GM19238 (cell line): ENCODE data around the gene SPAG16.
"Not testable (repeated sequence)": the region's sequence is repeated elsewhere in the genome, so short reads cannot be mapped to it uniquely, and the experiment has no call there.

Source experiments
- DNase-seq: peaks from one replicate; pipeline ENCODE4 v3.0.0; 2011; ENCODE audit warnings: low spot score; ENCODE audit not compliant: insufficient read length

Gene SPAG16

GRCh38 chr2:213545481-213545880 is 261.2 kb downstream of the SPAG16 start:
- no peak for DNase-seq

- no peak for DNase-seq
Observed at GRCh38 chr2:213545964-213546475, 261.8 kb downstream of the SPAG16 start.

GRCh38 chr2:213551526-213551925 is 267.3 kb downstream of the SPAG16 start:
- no peak for DNase-seq

DNA sequence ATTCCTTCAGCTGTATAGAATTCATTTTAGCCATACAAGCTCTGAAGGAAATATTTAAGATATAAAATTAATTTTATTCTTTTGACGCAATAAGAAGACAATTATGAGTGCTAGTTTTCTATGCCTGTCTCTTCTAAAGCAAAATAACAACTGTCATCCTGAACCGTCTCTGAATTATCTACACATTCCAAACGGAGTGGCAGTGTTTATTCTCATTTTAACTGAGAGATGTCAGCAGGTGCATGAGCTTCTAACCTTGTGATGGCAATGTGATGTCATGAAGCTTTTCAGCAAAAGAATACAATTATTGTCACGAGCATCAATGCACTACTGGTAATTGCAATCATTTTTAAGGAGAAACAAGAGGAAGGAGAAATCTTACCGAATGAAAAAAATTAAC is 274.8 kb downstream of the SPAG16 start:
- DNase-seq = no peak

DNA sequence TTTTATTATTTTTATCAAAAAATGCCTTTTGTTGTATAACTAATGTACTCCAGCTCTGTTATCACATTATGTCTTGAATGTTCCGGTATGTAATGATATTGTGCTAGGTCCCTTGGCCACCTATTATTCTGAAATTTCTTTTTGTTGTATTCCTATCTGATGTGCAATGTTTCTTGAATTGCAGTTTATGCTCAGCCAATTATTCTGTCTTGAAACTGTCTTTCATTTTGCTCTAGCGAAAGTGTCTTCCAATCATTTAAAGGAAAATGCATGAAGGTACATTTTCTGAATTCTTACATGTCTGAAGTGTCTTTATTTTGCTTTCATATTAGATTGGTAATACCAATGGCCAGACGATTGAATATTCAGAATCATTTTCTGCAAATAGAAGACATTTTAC is 277.5 kb downstream of the SPAG16 start:
- DNase-seq = no peak

DNA sequence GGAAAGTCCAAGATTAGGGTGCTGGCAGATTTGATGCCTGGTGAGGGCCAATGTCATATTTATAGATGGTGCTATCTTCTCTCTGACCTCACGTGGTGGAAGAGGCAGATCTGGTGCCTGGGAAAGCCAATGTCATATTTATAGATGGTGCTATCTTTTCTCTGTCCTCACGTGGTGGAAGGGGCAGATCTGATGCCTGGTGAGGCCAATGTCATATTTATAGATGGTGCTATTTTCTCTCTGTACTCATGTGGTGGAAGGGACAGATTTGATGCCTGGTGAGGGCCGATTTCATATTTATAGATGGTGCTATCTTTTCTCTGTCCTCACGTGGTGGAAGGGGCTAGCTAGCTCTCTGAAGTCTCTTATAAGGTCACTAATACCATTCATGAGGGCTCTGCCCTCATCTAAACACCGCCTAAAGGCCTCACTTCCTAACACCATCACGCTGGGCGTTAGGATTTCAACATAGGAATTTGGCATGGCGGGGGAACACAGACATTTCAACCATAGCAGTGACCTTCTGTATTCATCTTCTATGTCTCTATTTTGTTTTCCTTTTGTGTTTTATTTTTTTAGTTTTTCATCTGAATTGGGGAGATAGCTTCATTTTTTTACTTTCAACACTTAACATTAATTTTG is 278.4 kb downstream of the SPAG16 start:
- no peak for DNase-seq

- DNase-seq = no peak
Observed at GRCh38 chr2:213566846-213567245, 282.6 kb downstream of the SPAG16 start.

- DNase-seq = no peak
Observed at GRCh38 chr2:213609570-213610170, 325.4 kb downstream of the SPAG16 start.

- DNase-seq = no peak
Observed at GRCh38 chr2:213627054-213627710, 342.9 kb downstream of the SPAG16 start.

GRCh38 chr2:213627835-213628460 is 343.7 kb downstream of the SPAG16 start:
- DNase-seq = no peak

DNA sequence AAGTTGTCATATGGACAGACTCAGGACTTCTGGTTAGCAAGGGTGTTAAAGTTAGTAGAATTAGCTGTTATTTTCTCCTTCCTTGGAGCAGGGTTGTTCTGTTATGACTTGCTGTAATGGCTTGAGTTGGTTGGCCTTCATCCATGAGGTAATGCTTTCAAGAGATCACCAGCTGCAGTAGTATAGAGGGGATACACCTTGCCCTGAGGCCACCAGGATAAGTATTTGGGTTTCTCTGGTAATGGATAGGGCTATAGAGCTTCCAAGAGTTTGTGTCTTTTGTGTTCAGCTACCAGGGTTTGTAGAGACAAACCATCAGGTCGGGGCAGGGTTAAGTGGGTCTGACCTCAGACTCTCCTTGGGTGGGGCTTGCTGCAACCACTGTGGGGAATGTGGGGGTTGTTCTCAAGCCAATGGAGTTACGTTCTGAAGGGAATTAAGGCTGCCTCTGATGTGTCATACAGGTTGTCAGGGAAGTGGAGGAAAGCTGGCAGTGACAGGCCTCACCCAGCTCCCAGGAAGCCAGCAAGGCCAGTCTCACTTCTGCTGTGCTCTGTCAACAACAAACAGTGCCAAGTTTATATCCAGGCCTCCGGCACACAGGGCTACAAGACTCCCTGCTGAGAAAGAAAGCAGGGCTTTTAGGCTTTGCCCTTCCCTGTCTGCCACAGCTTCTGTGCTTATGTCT is 356.6 kb downstream of the SPAG16 start:
- no peak for DNase-seq

DNA sequence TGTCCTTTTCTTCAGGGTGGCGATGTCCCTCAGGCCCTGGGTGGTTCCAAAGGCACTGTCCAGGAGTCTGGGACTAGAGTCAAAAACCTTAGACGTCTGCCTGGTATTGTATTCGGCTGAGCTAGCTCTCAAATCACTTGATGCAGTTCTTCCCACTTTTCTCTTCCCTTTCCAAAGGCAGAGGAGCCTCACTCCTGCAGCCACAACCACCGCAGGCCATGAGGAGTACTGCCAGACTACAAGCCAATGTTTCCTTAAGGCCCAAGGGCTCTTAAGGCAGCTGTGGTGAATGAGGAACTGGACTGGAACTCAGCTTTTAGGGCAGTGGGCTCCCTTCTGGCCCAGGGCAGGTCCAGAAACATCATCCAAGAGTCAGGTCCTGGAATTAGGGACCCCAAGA is 360.7 kb downstream of the SPAG16 start:
- no peak for DNase-seq

DNA sequence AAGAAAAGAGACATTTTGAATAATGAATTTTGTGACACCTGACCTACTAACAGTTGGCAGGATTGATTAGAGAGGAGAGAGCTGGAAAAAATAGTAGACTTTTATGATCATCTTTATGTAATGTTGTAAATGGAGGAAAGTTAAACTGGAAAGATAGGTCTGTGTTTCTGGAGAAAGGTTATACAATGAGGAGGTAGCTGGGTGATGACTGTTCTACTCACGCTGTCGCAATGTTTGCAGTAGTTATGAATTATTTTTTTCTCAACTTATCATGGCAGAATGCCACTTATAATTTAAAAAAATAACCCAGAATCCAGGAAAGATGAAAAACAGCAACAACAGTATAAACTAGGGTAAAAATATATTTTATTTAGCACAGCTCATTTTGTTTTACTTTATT is 364.9 kb downstream of the SPAG16 start:
- no peak for DNase-seq

DNA sequence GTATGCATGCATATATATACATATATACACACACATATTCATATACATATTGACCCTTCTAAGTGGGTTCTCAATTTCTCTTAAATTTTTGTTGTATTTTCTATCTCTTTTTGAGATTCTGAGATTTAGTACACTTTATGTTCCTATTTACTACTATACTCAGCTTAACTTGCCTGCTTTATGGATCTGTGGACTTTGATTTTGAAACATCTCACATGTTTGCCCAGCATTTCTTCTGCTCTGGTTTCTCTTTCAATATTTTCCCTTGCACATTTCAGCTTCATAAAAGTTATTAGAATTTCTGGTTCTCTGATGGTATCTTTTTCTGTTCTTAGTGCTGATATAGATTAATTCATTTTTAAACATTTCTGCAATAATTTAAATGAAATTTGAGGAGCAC is 380.6 kb downstream of the SPAG16 start:
- no peak for DNase-seq

DNA sequence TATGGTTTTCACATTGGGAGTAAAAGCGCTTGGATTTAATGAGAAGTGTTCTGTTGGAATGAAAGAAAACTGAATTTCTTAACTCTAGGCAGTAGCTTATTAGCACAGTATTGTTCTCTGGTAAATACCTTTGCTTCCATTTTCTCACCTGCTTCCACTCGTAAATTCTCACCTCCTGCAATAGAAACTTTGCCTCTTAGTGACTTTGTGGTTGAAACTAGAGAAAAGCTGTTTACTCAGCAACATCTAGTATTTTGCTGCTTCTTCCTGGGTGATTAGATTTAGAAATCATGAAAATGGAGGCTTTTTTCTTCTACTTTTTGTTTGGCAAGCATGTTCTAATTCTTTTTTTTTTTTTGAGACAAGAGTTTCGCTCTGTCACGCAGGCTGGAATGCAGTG is 385.4 kb downstream of the SPAG16 start:
- DNase-seq = no peak

DNA sequence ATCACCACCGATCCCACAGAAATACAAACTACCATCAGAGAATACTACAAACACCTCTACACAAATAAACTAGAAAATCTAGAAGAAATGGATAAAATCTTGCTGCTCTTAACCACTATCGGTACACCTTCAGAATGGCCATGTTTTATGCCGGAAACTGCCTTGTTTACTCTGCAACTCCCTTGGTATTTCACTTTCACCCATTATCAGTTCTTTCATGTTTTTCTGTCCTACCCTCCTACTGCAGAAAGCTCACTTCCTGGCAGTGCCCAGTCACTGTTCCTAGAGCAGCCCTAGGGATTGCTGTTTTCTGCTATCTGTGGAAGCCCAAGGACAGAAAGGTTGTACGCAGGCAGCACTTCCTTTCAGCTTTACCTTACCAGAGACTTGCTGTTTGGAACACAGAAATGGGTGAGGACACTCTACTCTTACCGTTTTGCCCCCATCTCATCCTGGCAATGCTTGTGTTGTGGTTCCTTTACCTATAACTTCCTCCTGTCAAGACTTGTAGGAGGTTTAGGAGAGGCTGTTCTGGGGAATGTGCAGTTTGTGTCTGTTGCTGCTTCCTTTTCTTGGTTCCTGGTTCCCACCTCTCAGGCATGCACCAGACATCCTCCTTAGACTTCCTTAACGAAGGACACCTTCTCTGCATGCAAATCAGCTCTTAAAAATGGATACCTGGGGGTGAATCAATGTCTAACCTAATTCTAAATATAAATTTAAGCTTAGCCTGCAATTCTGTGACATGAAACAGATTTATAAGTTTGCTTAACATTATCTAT is 394.4 kb downstream of the SPAG16 start:
- DNase-seq = no peak

DNA sequence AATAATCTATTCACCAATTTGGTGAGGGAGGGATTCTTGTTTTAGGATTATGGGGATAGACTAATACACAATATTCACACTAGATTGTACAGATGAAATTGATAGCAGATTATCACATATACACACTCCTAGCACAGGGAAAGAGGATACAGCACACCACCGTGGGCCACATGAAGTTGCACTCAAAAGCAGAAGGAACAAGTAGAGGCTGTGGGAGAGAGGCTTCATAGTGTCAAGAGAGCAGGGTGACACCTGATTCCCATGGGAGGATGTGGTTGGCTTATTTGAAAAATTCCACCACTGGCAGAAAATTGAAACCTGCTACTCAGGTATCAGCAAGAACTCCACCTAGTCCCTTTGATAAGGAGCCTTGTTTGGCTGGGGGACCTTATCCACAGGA is 395.6 kb downstream of the SPAG16 start:
- no peak for DNase-seq

DNA sequence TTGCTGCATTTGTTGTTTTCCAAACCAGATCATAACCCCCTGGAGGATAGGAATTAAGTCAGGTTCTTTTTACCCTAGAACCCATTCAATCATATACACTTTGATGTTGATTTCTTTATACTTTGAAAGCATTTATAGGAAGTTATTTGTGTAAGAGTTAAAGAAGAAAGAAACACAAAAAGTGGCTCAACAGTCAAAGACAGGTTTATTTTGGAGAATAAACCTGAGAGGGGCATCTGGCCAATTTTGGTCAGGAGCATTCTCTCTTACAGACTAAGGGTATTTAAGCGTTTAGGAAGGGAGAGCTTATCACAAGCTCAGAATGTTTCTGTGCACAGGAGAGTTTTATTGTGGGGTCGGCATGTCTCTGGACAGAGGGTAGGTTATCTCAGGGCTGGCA is 398.0 kb downstream of the SPAG16 start:
- no peak for DNase-seq

- no peak for DNase-seq
Observed at GRCh38 chr2:213688133-213688532, 403.9 kb downstream of the SPAG16 start.

DNA sequence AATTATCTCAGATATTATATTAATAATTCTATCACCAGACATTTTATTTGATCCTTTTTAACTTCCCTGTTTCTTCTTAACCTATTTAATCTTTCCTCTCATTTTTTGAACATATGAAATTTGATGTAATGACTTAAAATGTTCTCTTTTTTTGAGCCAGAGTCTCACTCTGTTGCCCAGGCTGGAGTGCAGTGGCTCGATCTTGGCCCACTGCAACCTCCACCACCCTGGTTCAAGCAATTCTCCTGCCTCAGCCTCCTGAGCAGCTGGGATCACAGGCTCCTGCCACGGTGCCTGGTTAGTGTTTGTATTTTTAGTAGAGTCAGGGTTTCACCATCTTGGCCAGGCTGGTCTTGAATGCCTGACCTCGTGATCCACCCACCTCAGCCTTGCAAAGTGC is 404.6 kb downstream of the SPAG16 start:
- DNase-seq = not testable (repeated sequence)

- no peak for DNase-seq
Observed at GRCh38 chr2:213689585-213689984, 405.3 kb downstream of the SPAG16 start.
